ENCODE data around the gene KLHL33. TPM values are rescaled to one million over a fixed set of nuclear protein-coding genes. Genes with fewer than 3 reads are reported as not detected.

Gene KLHL33
- total and polyA plus RNA-seq, 2 donors from 2014 or later: 0.24 to 0.72 TPM

GRCh38 chr14:20415782-20416206 lies 20.2 kb downstream of the KLHL33 start:
- Histone ChIP-seq H3K36me3 (ENCODE audit: control insufficient read depth in 2 of 3, insufficient read depth in 3 of 3, low read length in 3 of 3) (no peaks in the 10 kb centered on the region), H3K27me3 (ENCODE audit: control insufficient read depth, insufficient read depth, low read length) (no peaks in the 10 kb centered on the region), H3K9me3 (ENCODE audit: control insufficient read depth in 2 of 3, insufficient read depth in 1 of 3, low read length in 3 of 3) (no peaks in the 10 kb centered on the region), H3K27ac (ENCODE audit: low read depth in 2 of 2, low read length in 2 of 2) (no peak overlapping the region), H3K9ac (ENCODE audit: low read length in 3 of 3) (no peak overlapping the region), H3K4me1 (ENCODE audit: control insufficient read depth in 2 of 3, insufficient read depth in 2 of 3, low read depth in 1 of 3, low read length in 3 of 3) (peaks cover 0 to 9% (median 3%) of the 10 kb centered on the region in 3 donors), H3K4me3 (ENCODE audit: low read length in 3 of 3) (no peak overlapping the region)
- DNase-seq (peak in 3 of 5 donors; percentile 21 to 74 (median 69)), FAIRE-seq (no peak)
- intact Hi-C loops (cut with DNase I): loop anchor here (10.0 kb wide), 1 partner anchor 189 kb away; no protein-coding TSS in a partner anchor
- peak; percentile 53 for TF ChIP-seq CTCF (IDR thresholded peaks at IDR 0.05; ENCODE audit: borderline replicate concordance, extremely low read depth, insufficient read depth)

- intact Hi-C loops (cut with DNase I): loop anchor here (10.0 kb wide), 1 partner anchor 191 kb away; no protein-coding TSS in a partner anchor
- H3K4me1 ChIP-seq (ENCODE audit: control insufficient read depth in 2 of 3, insufficient read depth in 2 of 3, low read depth in 1 of 3, low read length in 3 of 3): peaks cover 0 to 9% (median 3%) of the 10 kb centered on the region in 3 donors
- H3K27ac ChIP-seq (ENCODE audit: low read depth in 2 of 2, low read length in 2 of 2): peak overlapping the region; percentile 95 to 99
- TF ChIP-seq CTCF (IDR thresholded peaks at IDR 0.05; ENCODE audit: borderline replicate concordance, extremely low read depth, insufficient read depth): no peak
- peak overlapping the region; percentile 70 to 98 (median 98) for H3K4me3 ChIP-seq (ENCODE audit: low read length in 3 of 3)
- DNase-seq (peak in 1 of 5 donors; percentile 27), FAIRE-seq (no peak)
- H3K9ac ChIP-seq (ENCODE audit: low read length in 3 of 3): peak overlapping the region; percentile 57 to 96 (median 82)
- no peaks in the 10 kb centered on the region for H3K9me3 ChIP-seq (ENCODE audit: control insufficient read depth in 2 of 3, insufficient read depth in 1 of 3, low read length in 3 of 3)
- no peaks in the 10 kb centered on the region for H3K36me3 ChIP-seq (ENCODE audit: control insufficient read depth in 2 of 3, insufficient read depth in 3 of 3, low read length in 3 of 3)
- H3K27me3 ChIP-seq (ENCODE audit: control insufficient read depth, insufficient read depth, low read length): no peaks in the 10 kb centered on the region
Observed at GRCh38 chr14:20413744-20414082, 22.3 kb downstream of the KLHL33 start.

- Histone ChIP-seq H3K9me3 (ENCODE audit: control insufficient read depth in 2 of 3, insufficient read depth in 1 of 3, low read length in 3 of 3) (no peaks in the 10 kb centered on the region), H3K4me3 (ENCODE audit: low read length in 3 of 3) (peak within 1 kb of the TSS; percentile 70 to 98 (median 98)), H3K9ac (ENCODE audit: low read length in 3 of 3) (peak within 1 kb of the TSS; percentile 57 to 96 (median 89)), H3K27me3 (ENCODE audit: control insufficient read depth, insufficient read depth, low read length) (no peaks in the 10 kb centered on the region), H3K4me1 (ENCODE audit: control insufficient read depth in 2 of 3, insufficient read depth in 2 of 3, low read depth in 1 of 3, low read length in 3 of 3) (peaks cover 0 to 9% (median 3%) of the 10 kb centered on the region in 3 donors), H3K27ac (ENCODE audit: low read depth in 2 of 2, low read length in 2 of 2) (peak within 1 kb of the TSS; percentile 95 to 99), H3K36me3 (ENCODE audit: control insufficient read depth in 2 of 3, insufficient read depth in 3 of 3, low read length in 3 of 3) (peaks cover 0 to 2% (median 0%) of the 10 kb centered on the region in 3 donors)
- FAIRE-seq (no peak), DNase-seq (peak; percentile 86 to 96 (median 92))
- intact Hi-C loops (cut with DNase I): loop anchor here (10.0 kb wide), 1 partner anchor 192 kb away; no protein-coding TSS in a partner anchor
- TF ChIP-seq CTCF (IDR thresholded peaks at IDR 0.05; ENCODE audit: borderline replicate concordance, extremely low read depth, insufficient read depth): no peak
Observed at GRCh38 chr14:20412876-20413743, 22.9 kb downstream of the KLHL33 start, which contains the start of gene TEP1. TSS of gene TEP1 (minus strand) at chr14:20413501. CDS start at chr14:20408439, 5,062 bp downstream.

All from kidney (tissue), 14 donors.